ENCODE data around the gene U2AF2. TPM values are rescaled to one million over a fixed set of nuclear protein-coding genes. Genes with fewer than 3 reads are reported as not detected.

The U2AF2 gene
- polyA plus RNA-seq, 1 donor from 2014 or later, result 129 TPM

GRCh38 chr19:55675661-55676354 is 21.0 kb downstream of the U2AF2 start:
- H3K9me2 ChIP-seq (ENCODE audit: insufficient read depth, low read length), result no peaks in the 10 kb centered on the region
- H2AFZ ChIP-seq (ENCODE audit: low read depth, low read length), result peak overlapping the region; percentile 60
- TF ChIP-seq MXI1 (conservative IDR thresholded peaks at IDR 0.05; ENCODE audit: poor library complexity, severe bottlenecking) (no peak), SMC3 (conservative IDR thresholded peaks at IDR 0.05; ENCODE audit: poor library complexity) (no peak), EZH2 (IDR thresholded peaks at IDR 0.05; ENCODE audit: borderline replicate concordance, insufficient read depth, low read length, poor library complexity, severe bottlenecking) (no peak), POLR2AphosphoS5 (IDR thresholded peaks at IDR 0.05) (no peak), EP300 (conservative IDR thresholded peaks at IDR 0.05; ENCODE audit: poor library complexity, severe bottlenecking) (no peak), CTCF (IDR thresholded peaks at IDR 0.05; ENCODE audit: poor library complexity, severe bottlenecking) (no peak), TAF1 (IDR thresholded peaks at IDR 0.05; ENCODE audit: low read depth) (no peak), REST (IDR thresholded peaks at IDR 0.05; ENCODE audit: borderline replicate concordance) (no peak), RAD21 (conservative IDR thresholded peaks at IDR 0.05) (no peak)
- H4K20me1 ChIP-seq (ENCODE audit: insufficient read depth), result no peaks in the 10 kb centered on the region
- H3K27ac ChIP-seq (ENCODE audit: low read length), result peak overlapping the region; percentile 71
- peak overlapping the region; percentile 84 for H3K9ac ChIP-seq (ENCODE audit: low read length)
- no peaks in the 10 kb centered on the region for H3K9me3 ChIP-seq (ENCODE audit: low read length)
- no peaks in the 10 kb centered on the region for H3F3A ChIP-seq (ENCODE audit: insufficient read depth, low read length, poor library complexity, severe bottlenecking)
- H3K36me3 ChIP-seq (ENCODE audit: insufficient read depth, low read length), result peaks cover 2% of the 10 kb centered on the region
- peak overlapping the region; percentile 92 for H3K4me3 ChIP-seq (ENCODE audit: low read length)
- peaks cover 59% of the 10 kb centered on the region for H3K79me2 ChIP-seq (replicated peaks; ENCODE audit: insufficient read depth, low read length)
- H3K27me3 ChIP-seq (ENCODE audit: insufficient read depth, low read depth, low read length), result no peaks in the 10 kb centered on the region
- peak overlapping the region; percentile 98 for H3K4me2 ChIP-seq (ENCODE audit: low read length)

- Histone ChIP-seq H3K4me2 (ENCODE audit: low read length) (peak overlapping the region; percentile 98), H3K9ac (ENCODE audit: low read length) (peak overlapping the region; percentile 84), H3K9me3 (ENCODE audit: low read length) (no peaks in the 10 kb centered on the region), H4K20me1 (ENCODE audit: insufficient read depth) (no peaks in the 10 kb centered on the region), H3K79me2 (replicated peaks; ENCODE audit: insufficient read depth, low read length) (peaks cover 59% of the 10 kb centered on the region), H3K4me3 (ENCODE audit: low read length) (peak overlapping the region; percentile 92), H2AFZ (ENCODE audit: low read depth, low read length) (no peak overlapping the region), H3K27ac (ENCODE audit: low read length) (peak overlapping the region; percentile 71), H3K27me3 (ENCODE audit: insufficient read depth, low read depth, low read length) (no peaks in the 10 kb centered on the region), H3K9me2 (ENCODE audit: insufficient read depth, low read length) (no peaks in the 10 kb centered on the region), H3F3A (ENCODE audit: insufficient read depth, low read length, poor library complexity, severe bottlenecking) (no peaks in the 10 kb centered on the region), H3K36me3 (ENCODE audit: insufficient read depth, low read length) (peaks cover 8% of the 10 kb centered on the region)
- TF ChIP-seq RAD21 (conservative IDR thresholded peaks at IDR 0.05) (no peak), SMC3 (conservative IDR thresholded peaks at IDR 0.05; ENCODE audit: poor library complexity) (no peak), TAF1 (IDR thresholded peaks at IDR 0.05; ENCODE audit: low read depth) (no peak)
Measured at GRCh38 chr19:55676383-55676782, 21.5 kb downstream of the U2AF2 start.

Measured in neural cell (in vitro differentiated cells).